ENCODE data around the gene SYCP1.

DNA sequence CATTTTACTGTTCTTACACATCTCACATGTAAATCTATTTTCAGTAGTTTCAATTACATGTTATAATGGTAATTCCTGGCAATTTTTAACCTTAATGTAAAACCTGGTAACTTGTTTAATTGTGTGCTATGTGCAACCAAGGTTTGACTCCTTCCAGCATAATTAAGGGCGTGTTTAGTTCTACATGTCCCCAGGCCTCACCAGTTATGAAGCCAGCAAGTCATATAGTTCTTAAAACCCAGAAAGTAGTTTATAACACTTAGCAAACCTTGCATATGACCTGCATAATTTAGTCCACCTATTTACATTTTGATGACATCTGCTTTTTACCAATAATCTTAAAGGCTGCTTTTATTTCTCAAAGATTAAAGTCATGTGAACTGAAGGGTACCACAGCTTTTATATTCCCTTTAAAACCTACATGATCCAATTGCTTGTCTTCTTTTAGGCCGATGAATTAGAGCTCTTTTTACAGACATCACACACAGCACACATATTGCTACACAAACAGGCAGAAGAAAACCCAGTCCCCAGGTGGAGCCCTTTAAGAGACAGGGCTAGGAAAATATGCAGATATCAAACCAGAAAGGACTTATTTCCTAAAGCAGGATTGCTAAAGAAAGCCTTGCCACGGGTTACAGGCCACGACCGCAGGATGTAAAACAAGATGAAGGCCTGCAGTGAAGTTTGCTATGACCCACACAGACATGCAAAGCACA is 23.2 kb upstream of the SYCP1 start:
- no peak for TF ChIP-seq JUND (IDR thresholded peaks at IDR 0.05; ENCODE audit: low read depth, low read length)
- TF ChIP-seq POLR2A (IDR thresholded peaks at IDR 0.05; ENCODE audit: low read depth, low read length): no peak
- TF ChIP-seq CHD4 (IDR thresholded peaks at IDR 0.05): no peak
